Common myeloid progenitor, CD34-positive (primary cell): Measurements from ENCODE around the gene PHF21A.

ENCODE experiments used
- CTCF ChIA-PET: fragments of 350-600 bp; sonication (Branson Sonifier 250); formaldehyde crosslinking; loops from one replicate; lab custom pipeline; 2021; ENCODE audit warnings: antibody characterized with exemption; lab: Charles Lee
- POLR2A ChIA-PET: fragments of 350-600 bp; sonication (Branson Sonifier 250); formaldehyde crosslinking; loops from one replicate; lab custom pipeline; 2021; ENCODE audit warnings: antibody characterized with exemption; lab: Charles Lee
- DNase-seq, 3 donors: peaks; one replicate each; pipeline versions ENCODE4 v3.0.0 to v3.0.0-alpha.2; 2013
- H3K27ac ChIP-seq, 2 experiments: 1 replicate in 1 of 2; 2 replicates in 1 of 2; pipeline ENCODE4 v1.7.0; 2013; ENCODE audit warnings: inconsistent platforms in 2 of 2, low read length in 2 of 2, mild to moderate bottlenecking in 2 of 2, low read depth in 1 of 2, moderate library complexity in 1 of 2; ENCODE audit not compliant: severe bottlenecking in 2 of 2, insufficient read depth in 1 of 2, poor library complexity in 1 of 2
- H3K27me3 ChIP-seq, 5 experiments: replicated peaks in 2 of 5; 1 replicate in 3 of 5; 2 replicates in 2 of 5; pipeline versions ENCODE4 v1.6.1 to v1.7.0; 2013; ENCODE audit warnings: low read length in 4 of 5, mild to moderate bottlenecking in 2 of 5, moderate library complexity in 2 of 5, inconsistent platforms in 1 of 5; ENCODE audit not compliant: insufficient read depth in 5 of 5, control insufficient read depth in 4 of 5
- H3K36me3 ChIP-seq, 4 experiments: 1 replicate in 2 of 4; 2 replicates in 2 of 4; pipeline versions ENCODE4 v1.6.1 to v1.7.0; 2013; ENCODE audit warnings: low read length in 3 of 4, control low read depth in 1 of 4, mild to moderate bottlenecking in 1 of 4; ENCODE audit not compliant: control insufficient read depth in 4 of 4, insufficient read depth in 4 of 4
- H3K4me1 ChIP-seq, 4 experiments: 1 replicate in 3 of 4; 2 replicates in 1 of 4; pipeline versions ENCODE4 v1.6.1 to v1.7.1; 2013; ENCODE audit warnings: low read length in 3 of 4, mild to moderate bottlenecking in 3 of 4, control low read depth in 1 of 4, inconsistent platforms in 1 of 4, moderate library complexity in 1 of 4; ENCODE audit not compliant: control insufficient read depth in 4 of 4, insufficient read depth in 4 of 4; ENCODE audit errors: control extremely low read depth in 1 of 4
- H3K4me3 ChIP-seq, 7 experiments: 1 replicate in 4 of 7; 2 replicates in 3 of 7; pipeline versions ENCODE4 v1.5.1 to v1.7.0; 2013; ENCODE audit warnings: mild to moderate bottlenecking in 7 of 7, low read length in 6 of 7, moderate library complexity in 6 of 7, inconsistent platforms in 2 of 7, low read depth in 2 of 7, control low read depth in 1 of 7; ENCODE audit not compliant: insufficient read depth in 4 of 7, control insufficient read depth in 1 of 7; ENCODE audit errors: extremely low read depth in 1 of 7
- H3K9me3 ChIP-seq, 5 experiments: 1 replicate in 4 of 5; 2 replicates in 1 of 5; pipeline versions ENCODE4 v1.6.1 to v1.7.1; 2013; ENCODE audit warnings: low read length in 4 of 5, mild to moderate bottlenecking in 2 of 5, inconsistent platforms in 1 of 5, low read depth in 1 of 5, moderate library complexity in 1 of 5; ENCODE audit not compliant: control insufficient read depth in 4 of 5, insufficient read depth in 2 of 5; ENCODE audit errors: control extremely low read depth in 1 of 5
- WGBS: methylation state at CpG from one replicate; pipeline ENCODE4 v1.1.5; 2013; ENCODE audit not compliant: insufficient coverage; 5-methylcytosine and 5-hydroxymethylcytosine counted together

PHF21A gene

GRCh38 chr11:45899086-45899447 is 222.2 kb downstream of the PHF21A start:
- POLR2A ChIA-PET, result interaction anchor here (1.5 kb wide), 1 partner anchor 19 kb away, joined by 6 read pairs; the partner anchor contains the start of gene PEX16
- peaks cover 0 to 75% (median 21%) of the 10 kb centered on the region in 5 experiments for H3K27me3 ChIP-seq
- H3K4me3 ChIP-seq, result peak overlapping the region in 2 of 7 experiments; percentile 48 to 65
- no peak for DNase-seq
- CTCF ChIA-PET, result interaction anchor here (0.6 to 1.0 kb wide), 3 partner anchors 29 to 489 kb away, joined by 3 read pairs; no protein-coding TSS in a partner anchor
- peaks cover 0 to 13% (median 9%) of the 10 kb centered on the region in 4 experiments for H3K4me1 ChIP-seq
- no peak overlapping the region for H3K27ac ChIP-seq
- WGBS, result 16% methylated on average over 3 of the region's 3 CpGs
- no peaks in the 10 kb centered on the region for H3K9me3 ChIP-seq
- H3K36me3 ChIP-seq, result no peaks in the 10 kb centered on the region

GRCh38 chr11:45897556-45897955 is 223.7 kb downstream of the PHF21A start:
- POLR2A ChIA-PET, result no interaction called here
- Histone ChIP-seq H3K9me3 (no peaks in the 10 kb centered on the region), H3K4me3 (no peak overlapping the region), H3K27me3 (peaks cover 0 to 80% (median 21%) of the 10 kb centered on the region in 5 experiments), H3K4me1 (peaks cover 0 to 13% (median 9%) of the 10 kb centered on the region in 4 experiments), H3K36me3 (no peaks in the 10 kb centered on the region), H3K27ac (no peak overlapping the region)
- WGBS, result 93% methylated on average over 6 of the region's 6 CpGs
- DNase-seq, result no peak
- CTCF ChIA-PET, result interaction anchor here (1.3 kb wide), 2 partner anchors 11 to 25 kb away, joined by 3 read pairs; no protein-coding TSS in a partner anchor

- CTCF ChIA-PET, result interaction anchor here (1.3 kb wide), 1 partner anchor 24 kb away, joined by 3 read pairs; no protein-coding TSS in a partner anchor
- POLR2A ChIA-PET, result no interaction called here
These were observed 224.8 kb downstream of the PHF21A start for GRCh38 chr11:45896422-45896984.

GRCh38 chr11:45895553-45896259 is 225.5 kb downstream of the PHF21A start:
- no peaks in the 10 kb centered on the region for H3K36me3 ChIP-seq
- no peak overlapping the region for H3K4me3 ChIP-seq
- WGBS, result 94% methylated on average over 5 of the region's 8 CpGs
- no peak overlapping the region for H3K27ac ChIP-seq
- DNase-seq, result no peak
- H3K9me3 ChIP-seq, result no peaks in the 10 kb centered on the region
- peaks cover 0 to 63% (median 21%) of the 10 kb centered on the region in 5 experiments for H3K27me3 ChIP-seq
- ChIA-PET CTCF (no interaction called here), POLR2A (no interaction called here)
- peaks cover 0 to 13% (median 9%) of the 10 kb centered on the region in 4 experiments for H3K4me1 ChIP-seq

More at GRCh38 chr11:45896422-45896984, 224.8 kb downstream of the PHF21A start:
- H3K27me3 ChIP-seq, result peaks cover 0 to 71% (median 21%) of the 10 kb centered on the region in 5 experiments
- WGBS, result 23% methylated on average over 18 of the region's 19 CpGs
- no peak overlapping the region for H3K27ac ChIP-seq
- no peaks in the 10 kb centered on the region for H3K36me3 ChIP-seq
- H3K4me3 ChIP-seq, result no peak overlapping the region
- H3K9me3 ChIP-seq, result no peaks in the 10 kb centered on the region
- no peak for DNase-seq
- peaks cover 0 to 13% (median 9%) of the 10 kb centered on the region in 4 experiments for H3K4me1 ChIP-seq

GRCh38 chr11:45894555-45895247 is 226.6 kb downstream of the PHF21A start:
- no peak for DNase-seq
- Histone ChIP-seq H3K9me3 (no peaks in the 10 kb centered on the region), H3K36me3 (no peaks in the 10 kb centered on the region), H3K27ac (no peak overlapping the region), H3K4me1 (peaks cover 0 to 9% (median 7%) of the 10 kb centered on the region in 4 experiments), H3K4me3 (no peak overlapping the region), H3K27me3 (peaks cover 0 to 59% (median 21%) of the 10 kb centered on the region in 5 experiments)
- ChIA-PET POLR2A (no interaction called here), CTCF (no interaction called here)
- WGBS, result 89% methylated on average over 6 of the region's 6 CpGs

GRCh38 chr11:45892856-45893255 is 228.4 kb downstream of the PHF21A start:
- Histone ChIP-seq H3K27ac (no peak overlapping the region), H3K27me3 (peaks cover 0 to 42% (median 11%) of the 10 kb centered on the region in 5 experiments), H3K4me3 (no peak overlapping the region), H3K9me3 (no peaks in the 10 kb centered on the region), H3K36me3 (no peaks in the 10 kb centered on the region), H3K4me1 (no peaks in the 10 kb centered on the region)
- POLR2A ChIA-PET, result no interaction called here
- CTCF ChIA-PET, result interaction anchor here (0.7 kb wide), 1 partner anchor 32 kb away, joined by 3 read pairs; no protein-coding TSS in a partner anchor
- 75% methylated on average over 1 of the region's 5 CpGs for WGBS
- no peak for DNase-seq
